Ascending aorta (tissue), 2 donors: Measurements from ENCODE around the gene FUT7. TPM values are rescaled to one million over a fixed set of nuclear protein-coding genes. Genes with fewer than 3 reads are reported as not detected.

ENCODE experiments used
- DNase-seq, 2 donors: peaks; one replicate each; pipeline ENCODE4 v3.0.0-alpha.2; 2019; ENCODE audit warnings: low spot score in 2 of 2
- H3K27ac ChIP-seq, 2 donors: fragments of 200-600 bp; sonication (generic); one replicate each; pipeline ENCODE4 v1.5.1; 2016 to 2017; ENCODE audit warnings: mild to moderate bottlenecking in 1 of 2
- H3K27me3 ChIP-seq: fragments of 200-600 bp; sonication (generic); one replicate; pipeline ENCODE4 v1.5.1; 2017
- H3K36me3 ChIP-seq, 2 donors: fragments of 200-600 bp; sonication (generic); one replicate each; pipeline ENCODE4 v1.5.1; 2016
- H3K4me1 ChIP-seq, 2 donors: fragments of 200-600 bp; sonication (generic); one replicate each; pipeline ENCODE4 v1.5.1; 2016 to 2017; ENCODE audit warnings: mild to moderate bottlenecking in 1 of 2
- H3K4me3 ChIP-seq, 2 donors: fragments of 200-600 bp; sonication (generic); one replicate each; pipeline ENCODE4 v1.5.1; 2016 to 2017; ENCODE audit warnings: mild to moderate bottlenecking in 1 of 2
- H3K9me3 ChIP-seq, 2 donors: fragments of 200-600 bp; sonication (generic); one replicate each; pipeline ENCODE4 v1.5.1; 2016
- CTCF ChIP-seq, 3 experiments: fragments of 200-600 bp in 2 of 3; fragments of 450-650 bp in 1 of 3; sonication (generic) in 2 of 3; IDR thresholded peaks; one replicate each; pipeline ENCODE4 v1.5.1; 2016 to 2019; ENCODE audit warnings: antibody characterized with exemption in 3 of 3, mild to moderate bottlenecking in 1 of 3, moderate library complexity in 1 of 3
- intact Hi-C: fragments of 100-400 bp; cut with DNase I; formaldehyde crosslinking; loops from one replicate; pipeline ENCODE4 v1.15.1; 2023
- total RNA-seq: library from RNA; depleted of rRNA; stranded (reverse); fragments of >200 nt; gene quantifications from one replicate; pipeline ENCODE4 v1.1.0, GENCODE V29; 2016

Gene FUT7
- total RNA-seq, 1 donor from 2014 or later = not detected

- no peak for TF ChIP-seq CTCF (IDR thresholded peaks at IDR 0.05)
- DNase-seq = no peak
- Histone ChIP-seq H3K36me3 (no peaks in the 10 kb centered on the region), H3K4me3 (no peak overlapping the region), H3K27me3 (peaks cover 34% of the 10 kb centered on the region), H3K9me3 (no peaks in the 10 kb centered on the region), H3K4me1 (peaks cover 5 to 26% of the 10 kb centered on the region in 2 donors), H3K27ac (no peak overlapping the region)
- intact Hi-C loops = no loop called here
These were observed 17.0 kb upstream of the FUT7 start for GRCh38 chr9:137048655-137049543.

DNA sequence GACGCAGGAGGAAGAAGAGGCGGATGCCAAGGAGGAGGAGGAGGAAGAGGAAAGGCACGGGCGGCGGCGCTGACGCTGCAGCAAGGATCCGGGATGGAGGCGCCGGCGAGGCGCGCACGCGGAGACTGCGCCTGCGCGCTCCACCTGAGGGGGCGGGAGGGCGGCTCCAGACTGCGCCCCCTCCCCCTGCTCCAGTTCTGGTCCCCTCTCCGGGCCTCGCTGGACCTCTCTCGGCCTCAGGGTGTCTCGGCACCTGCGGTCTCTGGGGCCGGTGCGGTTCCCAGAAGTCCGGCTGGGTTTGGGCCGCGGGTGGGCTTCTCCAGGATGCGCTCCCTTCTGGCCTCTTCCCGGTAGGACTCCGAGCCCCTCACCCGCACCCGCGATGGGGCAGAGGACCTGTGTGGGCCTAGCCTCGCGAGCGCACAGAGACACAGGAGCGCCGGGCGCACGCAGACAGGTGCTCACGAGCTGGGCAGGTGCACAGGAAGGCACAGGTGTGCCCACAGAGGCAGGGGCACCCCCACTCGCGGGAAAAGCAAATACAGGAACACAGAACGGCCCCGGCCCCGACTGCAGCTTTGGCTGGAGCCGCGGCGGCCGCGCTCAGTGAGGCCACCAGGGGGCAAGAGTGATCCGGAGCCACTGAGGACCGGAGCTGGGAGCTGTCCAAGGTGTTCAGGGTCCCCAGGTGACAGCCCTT lies 14.3 kb upstream of the FUT7 start, which contains the start of gene NPDC1:
TSS of gene NPDC1 (minus strand) at position 90 of the 700 bp plus-strand sequence. CDS start 188 bp downstream, outside the sequence.
- peak within 1 kb of the TSS; percentile 72 to 81 for H3K4me3 ChIP-seq
- intact Hi-C loops = loop anchor here (2.0 kb wide), 1 partner anchor 19 kb away; no protein-coding TSS in a partner anchor
- peak in 1 of 2 donors; percentile 87 for DNase-seq
- H3K27ac ChIP-seq = peak within 1 kb of the TSS; percentile 29 to 49
- H3K9me3 ChIP-seq = no peaks in the 10 kb centered on the region
- peaks cover 0 to 3% of the 10 kb centered on the region in 2 donors for H3K36me3 ChIP-seq
- peak; percentile 75 to 83 (median 78) for TF ChIP-seq CTCF (IDR thresholded peaks at IDR 0.05)
- peaks cover 18% of the 10 kb centered on the region for H3K27me3 ChIP-seq
- H3K4me1 ChIP-seq = peaks cover 5 to 20% of the 10 kb centered on the region in 2 donors

DNA sequence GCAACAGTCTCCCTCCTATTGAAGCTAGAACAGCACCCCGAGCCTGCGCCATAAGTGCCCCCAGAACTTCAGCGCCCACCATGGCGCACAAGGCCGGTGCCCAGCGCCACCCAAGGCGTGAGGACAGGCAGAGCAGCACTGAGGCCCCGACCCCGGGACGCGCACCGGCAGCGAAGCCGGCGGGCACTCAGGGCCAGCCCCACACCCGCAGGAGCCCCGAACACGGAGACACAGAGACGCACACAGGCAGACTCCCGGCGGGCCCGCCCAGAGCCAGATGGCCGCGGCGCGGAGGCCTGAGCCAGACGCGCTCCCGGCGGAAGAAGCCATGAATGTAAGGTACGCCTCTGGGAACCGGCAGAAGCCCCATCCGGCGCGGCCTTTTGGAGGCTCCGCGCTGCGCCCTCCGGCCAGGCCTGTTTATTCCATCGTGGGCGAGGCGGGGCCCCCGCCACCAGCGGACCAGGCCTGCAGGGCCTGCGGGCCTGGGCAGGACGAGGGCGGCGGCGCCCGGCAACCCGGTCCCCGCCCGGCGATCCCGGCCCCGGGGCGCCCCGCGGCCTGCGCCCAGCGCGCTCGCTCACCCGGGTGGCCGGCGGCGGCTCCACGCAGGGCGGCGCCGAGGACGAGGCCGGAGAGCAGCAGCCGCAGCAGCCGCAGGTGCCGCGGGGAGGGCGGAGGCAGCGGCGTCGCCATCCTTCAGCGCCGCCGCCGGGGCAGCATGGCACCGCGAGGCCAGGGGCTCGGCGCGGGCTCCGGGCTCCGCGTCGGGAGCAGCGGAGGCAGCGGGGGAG lies 13.6 kb upstream of the FUT7 start:
- Histone ChIP-seq H3K4me1 (peaks cover 5 to 20% of the 10 kb centered on the region in 2 donors), H3K27me3 (peaks cover 18% of the 10 kb centered on the region), H3K9me3 (no peaks in the 10 kb centered on the region), H3K27ac (peak overlapping the region; percentile 29 to 49), H3K4me3 (peak overlapping the region; percentile 72 to 81), H3K36me3 (peaks cover 3 to 8% of the 10 kb centered on the region in 2 donors)
- intact Hi-C loops = loop anchor here (2.0 kb wide), 1 partner anchor 19 kb away; no protein-coding TSS in a partner anchor
- TF ChIP-seq CTCF (IDR thresholded peaks at IDR 0.05) = no peak
- no peak for DNase-seq

DNA sequence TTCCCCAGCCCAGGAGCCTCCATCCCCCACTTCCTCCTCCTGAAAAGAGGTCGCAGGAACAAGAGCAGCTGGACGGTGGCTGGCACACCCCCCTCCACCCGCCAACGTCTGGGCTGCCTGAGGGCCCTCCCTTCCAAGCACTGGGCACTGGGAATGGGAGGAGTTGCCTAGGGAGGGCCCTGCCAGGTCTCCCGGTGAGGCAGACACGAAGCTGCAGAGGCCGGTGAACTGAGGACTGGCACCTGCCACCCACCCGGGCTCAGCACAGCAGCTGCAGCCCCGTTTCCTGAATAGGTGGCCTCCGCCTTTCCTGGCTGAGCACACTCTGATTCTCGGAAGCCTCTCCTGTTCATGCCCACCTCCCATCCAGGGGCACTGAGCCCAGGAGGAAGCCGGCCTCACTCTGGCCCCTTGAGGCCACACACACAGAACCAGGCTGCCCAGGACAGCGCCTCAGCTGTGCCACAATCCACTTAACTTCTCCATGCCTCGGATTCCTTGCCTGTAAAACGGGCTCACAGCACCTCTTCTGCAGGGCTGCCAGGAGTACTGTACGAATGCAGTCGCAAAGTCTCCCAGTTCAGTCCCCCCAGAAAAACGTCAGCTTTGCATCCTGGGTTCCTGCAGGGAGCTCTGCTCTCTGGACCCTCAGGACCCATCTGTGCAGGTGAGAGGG lies 12.8 kb upstream of the FUT7 start:
- H3K27me3 ChIP-seq = peaks cover 17% of the 10 kb centered on the region
- H3K9me3 ChIP-seq = no peaks in the 10 kb centered on the region
- peaks cover 5 to 20% of the 10 kb centered on the region in 2 donors for H3K4me1 ChIP-seq
- intact Hi-C loops = no loop called here
- peaks cover 11 to 16% of the 10 kb centered on the region in 2 donors for H3K36me3 ChIP-seq
- H3K27ac ChIP-seq = no peak overlapping the region
- DNase-seq = no peak
- TF ChIP-seq CTCF (IDR thresholded peaks at IDR 0.05) = no peak
- H3K4me3 ChIP-seq = peak overlapping the region; percentile 72 to 81
